ENCODE data around the gene MMAA.

DNA sequence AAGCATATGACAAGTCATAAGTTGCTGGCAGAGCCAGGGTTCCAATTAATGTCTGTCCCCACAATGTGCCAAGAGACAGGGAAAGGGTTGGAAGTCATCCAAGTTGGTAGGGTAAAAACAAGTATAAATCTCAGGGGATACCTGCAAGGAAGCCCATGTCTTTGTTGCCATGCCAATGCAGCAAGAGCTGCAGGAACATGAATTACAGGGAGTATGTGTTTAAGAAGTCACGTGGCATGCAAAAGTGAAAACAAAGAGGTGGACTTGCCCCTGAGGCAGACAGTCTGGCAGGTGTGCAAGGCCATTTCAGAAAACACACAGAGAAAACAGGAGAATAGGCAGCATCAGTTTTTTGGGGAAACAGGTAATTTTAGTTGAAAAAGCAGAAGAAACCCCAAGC, 90.2 kb downstream of the MMAA start:
- TF ChIP-seq CTCF (IDR thresholded peaks at IDR 0.05): no peak
- TF ChIP-seq POLR2A (IDR thresholded peaks at IDR 0.05; ENCODE audit: low read depth): no peak
- no peak for TF ChIP-seq POLR2AphosphoS5 (IDR thresholded peaks at IDR 0.05)

Measured in esophagus muscularis mucosa (tissue), 3 donors.